Endothelial cell (in vitro differentiated cells): ENCODE measurements around the gene IFT22. TPM values are rescaled to one million over a fixed set of nuclear protein-coding genes. Genes with fewer than 3 reads are reported as not detected.
"Not testable (repeated sequence)": the region's sequence is repeated elsewhere in the genome, so short reads cannot be mapped to it uniquely, and the experiment has no call there.

Experiments used
- DNase-seq: peaks from one replicate; pipeline ENCODE4 v3.0.0; 2021; ENCODE audit warnings: low spot score
- H3K27ac Mint-ChIP-seq: one replicate; pipeline ENCODE4 v1.8.0; 2021; ENCODE audit warnings: mixed read lengths, inconsistent platforms; ENCODE audit not compliant: unreplicated experiment
- H3K27me3 Mint-ChIP-seq: one replicate; pipeline ENCODE4 v1.8.0; 2021; ENCODE audit warnings: mild to moderate bottlenecking, moderate library complexity, mixed read lengths, inconsistent platforms; ENCODE audit not compliant: unreplicated experiment
- H3K36me3 Mint-ChIP-seq: one replicate; pipeline ENCODE4 v1.8.0; 2021; ENCODE audit warnings: mild to moderate bottlenecking, low read depth, mixed read lengths, inconsistent platforms; ENCODE audit not compliant: unreplicated experiment
- H3K4me1 Mint-ChIP-seq: one replicate; pipeline ENCODE4 v1.8.0; 2021; ENCODE audit warnings: mild to moderate bottlenecking, mixed read lengths, inconsistent platforms; ENCODE audit not compliant: unreplicated experiment
- H3K4me3 Mint-ChIP-seq: one replicate; pipeline ENCODE4 v1.8.0; 2021; ENCODE audit warnings: mild to moderate bottlenecking, mixed read lengths, inconsistent platforms; ENCODE audit not compliant: unreplicated experiment
- H3K9me3 Mint-ChIP-seq: one replicate; pipeline ENCODE4 v1.8.0; 2021; ENCODE audit warnings: mixed read lengths, inconsistent platforms; ENCODE audit not compliant: unreplicated experiment
- total RNA-seq: library from RNA; stranded (reverse); fragmentation: NEBNext Ultra II Directional; extraction: Animal tissue kit (Norgen Biotek cat#: 25700); gene quantifications from one replicate; pipeline ENCODE4 v1.2.1, GENCODE V29; 2021; ENCODE audit not compliant: unreplicated experiment
- TF ChIP-seq, protein P1 (sequence below): fragments of 200-600 bp; sonication (generic); IDR thresholded peaks from one replicate; pipeline ENCODE4 v1.5.0; 2021; ENCODE audit warnings: antibody characterized with exemption; ENCODE audit not compliant: unreplicated experiment

IFT22 gene
- total RNA-seq, 1 donor from 2014 or later = 25.8 TPM

- DNase-seq = no peak
- H3K36me3 Mint-ChIP-seq = no peaks in the 10 kb centered on the region
- no peak overlapping the region for H3K27ac Mint-ChIP-seq
- TF ChIP-seq, protein P1, sequence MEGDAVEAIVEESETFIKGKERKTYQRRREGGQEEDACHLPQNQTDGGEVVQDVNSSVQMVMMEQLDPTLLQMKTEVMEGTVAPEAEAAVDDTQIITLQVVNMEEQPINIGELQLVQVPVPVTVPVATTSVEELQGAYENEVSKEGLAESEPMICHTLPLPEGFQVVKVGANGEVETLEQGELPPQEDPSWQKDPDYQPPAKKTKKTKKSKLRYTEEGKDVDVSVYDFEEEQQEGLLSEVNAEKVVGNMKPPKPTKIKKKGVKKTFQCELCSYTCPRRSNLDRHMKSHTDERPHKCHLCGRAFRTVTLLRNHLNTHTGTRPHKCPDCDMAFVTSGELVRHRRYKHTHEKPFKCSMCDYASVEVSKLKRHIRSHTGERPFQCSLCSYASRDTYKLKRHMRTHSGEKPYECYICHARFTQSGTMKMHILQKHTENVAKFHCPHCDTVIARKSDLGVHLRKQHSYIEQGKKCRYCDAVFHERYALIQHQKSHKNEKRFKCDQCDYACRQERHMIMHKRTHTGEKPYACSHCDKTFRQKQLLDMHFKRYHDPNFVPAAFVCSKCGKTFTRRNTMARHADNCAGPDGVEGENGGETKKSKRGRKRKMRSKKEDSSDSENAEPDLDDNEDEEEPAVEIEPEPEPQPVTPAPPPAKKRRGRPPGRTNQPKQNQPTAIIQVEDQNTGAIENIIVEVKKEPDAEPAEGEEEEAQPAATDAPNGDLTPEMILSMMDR = no peak
- H3K27me3 Mint-ChIP-seq = peaks cover 2% of the 10 kb centered on the region
- peaks cover 3% of the 10 kb centered on the region for H3K4me1 Mint-ChIP-seq
- H3K4me3 Mint-ChIP-seq = no peak overlapping the region
- H3K9me3 Mint-ChIP-seq = no peaks in the 10 kb centered on the region
These were observed 35.8 kb upstream of the IFT22 start for GRCh38 chr7:101357433-101357832.

- DNase-seq = no peak
- H3K9me3 Mint-ChIP-seq = no peaks in the 10 kb centered on the region
- no peak overlapping the region for H3K4me3 Mint-ChIP-seq
- no peaks in the 10 kb centered on the region for H3K4me1 Mint-ChIP-seq
- TF ChIP-seq, protein P1 = no peak
- H3K36me3 Mint-ChIP-seq = no peaks in the 10 kb centered on the region
- no peak overlapping the region for H3K27ac Mint-ChIP-seq
- H3K27me3 Mint-ChIP-seq = peaks cover 3% of the 10 kb centered on the region
These were observed 31.3 kb upstream of the IFT22 start for GRCh38 chr7:101352920-101353308.

DNA sequence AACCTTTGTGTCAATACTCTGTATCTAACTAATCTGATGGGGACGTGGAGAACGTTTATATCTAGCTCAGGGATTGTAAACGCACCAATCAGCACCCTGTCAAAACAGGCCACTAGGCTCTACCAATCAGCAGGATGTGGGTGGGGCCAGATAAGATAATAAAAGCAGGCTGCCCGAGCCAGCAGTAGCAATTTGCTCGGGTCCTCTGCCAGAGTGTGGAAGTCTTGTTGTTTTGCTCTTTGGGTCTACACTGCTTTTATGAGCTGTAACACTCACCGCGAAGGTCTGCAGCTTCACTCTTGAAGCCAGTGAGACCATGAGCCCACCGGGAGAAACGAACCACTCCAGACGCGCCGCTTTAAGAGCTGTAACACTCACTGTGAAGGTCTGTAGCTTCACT is 27.7 kb upstream of the IFT22 start:
- not testable (repeated sequence) for H3K4me1 Mint-ChIP-seq, H3K27ac Mint-ChIP-seq, H3K27me3 Mint-ChIP-seq, H3K36me3 Mint-ChIP-seq, DNase-seq, H3K4me3 Mint-ChIP-seq, H3K9me3 Mint-ChIP-seq

DNA sequence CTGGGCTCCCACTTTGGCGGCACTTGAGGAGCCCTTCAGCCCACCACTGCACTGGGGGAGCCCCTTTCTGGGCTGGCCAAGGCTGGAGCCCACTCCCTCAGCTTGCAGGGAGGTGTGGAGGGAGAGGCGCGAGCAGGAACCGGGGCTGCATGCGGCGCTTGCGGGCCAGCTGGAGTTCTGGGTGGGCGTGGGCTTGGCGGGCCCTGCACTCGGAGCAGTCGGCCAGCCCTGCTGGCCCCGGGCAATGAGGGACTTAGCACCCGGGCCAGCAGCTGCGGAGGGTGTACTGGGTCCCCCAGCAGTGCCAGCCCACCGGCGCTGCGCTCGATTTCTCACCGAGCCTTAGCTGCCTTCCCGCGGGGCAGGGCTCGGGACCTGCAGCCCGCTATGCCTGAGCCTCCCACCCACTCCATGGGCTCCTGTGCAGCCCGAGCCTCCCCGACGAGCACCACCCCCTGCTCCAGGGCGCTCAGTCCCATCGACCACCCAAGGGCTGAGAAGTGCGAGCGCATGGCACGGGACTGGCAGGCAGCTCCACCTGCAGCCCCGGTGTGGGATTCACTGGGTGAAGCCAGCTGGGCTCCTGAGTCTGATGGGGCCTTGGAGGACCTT is 26.9 kb upstream of the IFT22 start:
- H3K9me3 Mint-ChIP-seq, H3K4me3 Mint-ChIP-seq, DNase-seq, H3K27ac Mint-ChIP-seq, H3K27me3 Mint-ChIP-seq, H3K36me3 Mint-ChIP-seq, H3K4me1 Mint-ChIP-seq: not testable (repeated sequence)

DNA sequence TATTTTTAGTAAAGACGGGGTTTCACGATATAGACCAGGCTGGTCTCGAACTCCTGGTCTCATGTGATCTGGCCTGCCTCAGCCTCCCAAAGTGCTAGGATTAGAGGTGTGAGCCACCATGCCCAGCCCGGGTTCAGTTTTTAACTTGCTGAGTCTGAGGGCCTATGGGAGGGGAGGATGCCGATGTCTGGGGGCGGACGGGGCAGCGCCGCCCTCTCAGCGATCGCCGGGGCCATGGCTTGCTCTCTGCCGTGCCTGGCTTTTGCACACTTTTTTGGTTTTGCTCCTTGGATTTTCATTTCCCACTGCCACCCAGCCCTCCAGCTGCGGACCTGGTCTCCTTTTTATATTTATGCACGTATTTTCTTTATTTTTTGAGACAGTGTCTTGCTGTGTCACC is 25.9 kb upstream of the IFT22 start:
- Mint-ChIP-seq H3K4me3 (no peak overlapping the region), H3K27me3 (peaks cover 4% of the 10 kb centered on the region), H3K27ac (no peak overlapping the region), H3K4me1 (no peaks in the 10 kb centered on the region), H3K36me3 (no peaks in the 10 kb centered on the region), H3K9me3 (no peaks in the 10 kb centered on the region)
- TF ChIP-seq, protein P1 = no peak
- no peak for DNase-seq

DNA sequence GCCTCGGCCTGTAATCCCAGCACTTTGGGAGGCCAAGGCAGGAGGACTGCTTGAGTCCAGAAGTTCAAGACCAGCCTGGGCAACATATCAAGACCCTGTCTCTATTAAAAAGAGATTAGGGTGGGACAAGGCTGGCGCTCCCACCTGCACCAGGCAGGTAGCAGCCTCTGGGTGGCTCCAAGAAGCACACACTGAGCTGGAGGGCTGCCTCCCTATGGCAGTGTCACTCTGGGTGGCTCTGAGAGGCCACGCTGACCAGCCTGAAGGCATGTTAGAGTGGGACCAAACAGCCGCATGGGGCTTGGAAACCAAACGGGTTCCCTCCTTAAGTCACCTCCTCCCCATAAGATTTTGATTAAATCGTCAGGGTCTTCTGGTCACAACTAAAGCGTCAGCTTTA is 21.3 kb upstream of the IFT22 start:
- Mint-ChIP-seq H3K9me3 (no peaks in the 10 kb centered on the region), H3K27ac (no peak overlapping the region), H3K36me3 (no peaks in the 10 kb centered on the region), H3K27me3 (peaks cover 3% of the 10 kb centered on the region), H3K4me1 (no peaks in the 10 kb centered on the region), H3K4me3 (no peak overlapping the region)
- DNase-seq = no peak
- TF ChIP-seq, protein P1 = no peak
